HG03196 (cell line): ENCODE results near the gene TYW1B.
"Not testable (repeated sequence)": the region's sequence is repeated elsewhere in the genome, so short reads cannot be mapped to it uniquely, and the experiment has no call there.

Experiments used
- ATAC-seq: cut with Tn5 transposase; IDR thresholded peaks from one replicate; pipeline ENCODE4 v1.9.1; 2021; ENCODE audit not compliant: unreplicated experiment

TYW1B gene

GRCh38 chr7:72760602-72761001 is 67.4 kb downstream of the TYW1B start:
- ATAC-seq: no peak

GRCh38 chr7:72754312-72754711 is 73.7 kb downstream of the TYW1B start:
- ATAC-seq: no peak

- no peak for ATAC-seq
Observed at GRCh38 chr7:72753781-72754180, 74.2 kb downstream of the TYW1B start.

- not testable (repeated sequence) for ATAC-seq
Observed at GRCh38 chr7:72753229-72753628, 74.8 kb downstream of the TYW1B start.

GRCh38 chr7:72751978-72752377 is 76.0 kb downstream of the TYW1B start:
- no peak for ATAC-seq

GRCh38 chr7:72751378-72751777 is 76.6 kb downstream of the TYW1B start:
- ATAC-seq: no peak

- ATAC-seq: not testable (repeated sequence)
Observed at GRCh38 chr7:72748649-72749048, 79.4 kb downstream of the TYW1B start.

GRCh38 chr7:72744244-72744926 is 83.6 kb downstream of the TYW1B start:
- not testable (repeated sequence) for ATAC-seq

- not testable (repeated sequence) for ATAC-seq
Observed at GRCh38 chr7:72743801-72744200, 84.2 kb downstream of the TYW1B start.

GRCh38 chr7:72739716-72740115 is 88.3 kb downstream of the TYW1B start:
- ATAC-seq: not testable (repeated sequence)

GRCh38 chr7:72735855-72736254 is 92.1 kb downstream of the TYW1B start:
- ATAC-seq: not testable (repeated sequence)

- ATAC-seq: not testable (repeated sequence)
Observed at GRCh38 chr7:72730815-72731214, 97.2 kb downstream of the TYW1B start.

- not testable (repeated sequence) for ATAC-seq
Observed at GRCh38 chr7:72730384-72730783, 97.6 kb downstream of the TYW1B start.

- ATAC-seq: not testable (repeated sequence)
Observed at GRCh38 chr7:72729130-72729529, 98.9 kb downstream of the TYW1B start.

- ATAC-seq: not testable (repeated sequence)
Observed at GRCh38 chr7:72722694-72723093, 105.3 kb downstream of the TYW1B start.

- ATAC-seq: not testable (repeated sequence)
Observed at GRCh38 chr7:72720890-72721289, 107.1 kb downstream of the TYW1B start.

- not testable (repeated sequence) for ATAC-seq
Observed at GRCh38 chr7:72717252-72717774, 110.7 kb downstream of the TYW1B start.

GRCh38 chr7:72711927-72712326 is 116.1 kb downstream of the TYW1B start:
- ATAC-seq: not testable (repeated sequence)

GRCh38 chr7:72710983-72711382 is 117.0 kb downstream of the TYW1B start:
- ATAC-seq: no peak

- no peak for ATAC-seq
Observed at GRCh38 chr7:72709909-72710308, 118.1 kb downstream of the TYW1B start.

- not testable (repeated sequence) for ATAC-seq
Observed at GRCh38 chr7:72708371-72709050, 119.5 kb downstream of the TYW1B start.

- no peak for ATAC-seq
Observed at GRCh38 chr7:72706521-72706920, 121.5 kb downstream of the TYW1B start.
